ENCODE data around the gene JADE2.

JADE2 gene

GRCh38 chr5:134609232-134609851, 83.9 kb downstream of the JADE2 start:
- FAIRE-seq = peak; percentile 85
- DNase-seq (ENCODE audit: extremely low spot score, insufficient read length, low read depth) = no peak

GRCh38 chr5:134610725-134611124, 85.3 kb downstream of the JADE2 start:
- FAIRE-seq (peak; percentile 33), DNase-seq (ENCODE audit: extremely low spot score, insufficient read length, low read depth) (no peak)

- no peak for FAIRE-seq
- DNase-seq (ENCODE audit: extremely low spot score, insufficient read length, low read depth) = no peak
These were observed 86.0 kb downstream of the JADE2 start for GRCh38 chr5:134611515-134611914.

- no peak for DNase-seq (ENCODE audit: extremely low spot score, insufficient read length, low read depth)
- no peak for FAIRE-seq
These were observed 89.1 kb downstream of the JADE2 start for GRCh38 chr5:134614450-134615085.

- DNase-seq (ENCODE audit: extremely low spot score, insufficient read length, low read depth) (no peak), FAIRE-seq (no peak)
These were observed 95.2 kb downstream of the JADE2 start for GRCh38 chr5:134620634-134621033.

GRCh38 chr5:134625559-134625958, 100.1 kb downstream of the JADE2 start:
- FAIRE-seq (no peak), DNase-seq (ENCODE audit: extremely low spot score, insufficient read length, low read depth) (no peak)

- DNase-seq (ENCODE audit: extremely low spot score, insufficient read length, low read depth) (no peak), FAIRE-seq (no peak)
These were observed 101.0 kb downstream of the JADE2 start for GRCh38 chr5:134626369-134627014.

Measured in GM18507 (cell line).